K562 (cell line): ENCODE data around the gene AOC1. TPM values are rescaled to one million over a fixed set of nuclear protein-coding genes. Genes with fewer than 3 reads are reported as not detected.

Experiments
- E2F8 ChIP-seq: fragments of 450-650 bp; IDR thresholded peaks from 2 replicates; pipeline ENCODE4 v1.7.1; 2018; ENCODE audit warnings: mild to moderate bottlenecking, low read depth; ENCODE audit not compliant: partially characterized antibody
- ETV6 ChIP-seq, 3 experiments: fragments of 150-350 bp in 1 of 3; sonication (generic) in 1 of 3; formaldehyde crosslinking in 1 of 3; IDR thresholded peaks; 2 replicates each; pipeline versions ENCODE4 v1.6.1 to v1.8.0; 2014 to 2022; ENCODE audit warnings: borderline replicate concordance in 2 of 3, low read depth in 2 of 3, antibody characterized with exemption in 1 of 3, low read length in 1 of 3, mild to moderate bottlenecking in 1 of 3, missing genetic modification reagents in 1 of 3
- GATA2 ChIP-seq: sonication (generic); formaldehyde crosslinking; IDR thresholded peaks from 2 replicates; pipeline ENCODE4 v1.4.0; 2020; ENCODE audit warnings: mild to moderate bottlenecking, missing genetic modification reagents
- NCOA2 ChIP-seq, 2 experiments: fragments of 450-650 bp; IDR thresholded peaks; 2 replicates each; pipeline ENCODE4 v1.6.1; 2018; ENCODE audit warnings: mild to moderate bottlenecking in 2 of 2, moderate library complexity in 1 of 2; ENCODE audit not compliant: partially characterized antibody in 2 of 2
- NFYB ChIP-seq: IDR thresholded peaks from 2 replicates; pipeline ENCODE4 v1.6.1; 2011; ENCODE audit warnings: mild to moderate bottlenecking, moderate library complexity; ENCODE audit not compliant: insufficient read length; ENCODE audit errors: extremely low read depth
- PHTF2 ChIP-seq: fragments of 250-450 bp; sonication (Bioruptor Pico); IDR thresholded peaks from 2 replicates; pipeline ENCODE4 v1.5.0; 2021; ENCODE audit warnings: mild to moderate bottlenecking
- RBM25 ChIP-seq: fragments of 200-400 bp; formaldehyde crosslinking; IDR thresholded peaks from 2 replicates; pipeline ENCODE4 v1.6.1; 2018; ENCODE audit warnings: low read length, low read depth, moderate library complexity; ENCODE audit not compliant: severe bottlenecking
- RBM34 ChIP-seq: fragments of 200-400 bp; formaldehyde crosslinking; IDR thresholded peaks from 2 replicates; pipeline ENCODE4 v1.6.1; 2018; ENCODE audit warnings: low read length, borderline replicate concordance; ENCODE audit not compliant: insufficient read depth
- TOE1 ChIP-seq, 2 experiments: fragments of 450-650 bp in 1 of 2; sonication (generic) in 1 of 2; formaldehyde crosslinking in 1 of 2; IDR thresholded peaks; 2 replicates each; pipeline versions ENCODE4 v1.7.1 to v1.8.0; 2016 to 2022; ENCODE audit warnings: borderline replicate concordance in 2 of 2, mild to moderate bottlenecking in 2 of 2, antibody characterized with exemption in 1 of 2, inconsistent platforms in 1 of 2, low read depth in 1 of 2, missing genetic modification reagents in 1 of 2, moderate library complexity in 1 of 2
- ZFP36 ChIP-seq: fragments of 150-350 bp; IDR thresholded peaks from 2 replicates; pipeline ENCODE4 v1.6.1; 2018; ENCODE audit warnings: low read length, low read depth; ENCODE audit not compliant: partially characterized antibody
- ZFP91 ChIP-seq: sonication (generic); formaldehyde crosslinking; IDR thresholded peaks from 2 replicates; pipeline ENCODE4 v1.8.0; 2022; ENCODE audit warnings: mild to moderate bottlenecking, missing genetic modification reagents
- ZSCAN32 ChIP-seq: fragments of 450-650 bp; formaldehyde crosslinking; IDR thresholded peaks from 2 replicates; pipeline ENCODE4 v1.4.0; 2020; ENCODE audit warnings: mild to moderate bottlenecking, moderate library complexity
- polyA plus RNA-seq, 8 experiments: library from polyadenylated mRNA; depleted of rRNA in 4 of 8; stranded (reverse) in 5 of 8; unstranded in 3 of 8; fragments of >200 nt; fragmentation: Nextera tagmentation in 2 of 8; fragmentation: Illumina TruSeq in 1 of 8; extraction: Ambion mirVana in 2 of 8; extraction: Trizol in 1 of 8; gene quantifications; 2 replicates each; pipeline versions ENCODE4 v1.2.1 to v1.2.3, GENCODE V29; 2011 to 2014; ENCODE audit warnings: inconsistent platforms in 1 of 8, missing spikeins in 1 of 8
- total RNA-seq, 7 experiments: library from RNA; depleted of rRNA in 6 of 7; stranded (reverse); fragments of >200 nt in 6 of 7; fragmentation: Illumina TruSeq in 2 of 7; extraction: Trizol in 2 of 7; gene quantifications; 2 replicates each; pipeline versions ENCODE4 v1.2.1 to v1.2.3, GENCODE V29; 2011 to 2021; ENCODE audit warnings: low replicate concordance in 1 of 7
- TF ChIP-seq, protein P1 (sequence below): fragments of 450-650 bp; formaldehyde crosslinking; IDR thresholded peaks from 2 replicates; pipeline ENCODE4 v1.4.0; 2020; ENCODE audit warnings: mild to moderate bottlenecking
- TF ChIP-seq, protein P2 (sequence below): fragments of 450-650 bp; IDR thresholded peaks from 2 replicates; pipeline ENCODE4 v1.6.1; 2016; ENCODE audit warnings: mild to moderate bottlenecking
- TF ChIP-seq, protein P3 (sequence below): fragments of 250-450 bp; sonication (Bioruptor Pico); IDR thresholded peaks from 2 replicates; pipeline ENCODE4 v1.4.0; 2020; ENCODE audit warnings: mild to moderate bottlenecking, moderate library complexity

The AOC1 gene
- total and polyA plus RNA-seq, 9 of the 15 experiments (the other 6 are each of a cell fraction or from before 2014, with no cell fraction given) = not detected

DNA sequence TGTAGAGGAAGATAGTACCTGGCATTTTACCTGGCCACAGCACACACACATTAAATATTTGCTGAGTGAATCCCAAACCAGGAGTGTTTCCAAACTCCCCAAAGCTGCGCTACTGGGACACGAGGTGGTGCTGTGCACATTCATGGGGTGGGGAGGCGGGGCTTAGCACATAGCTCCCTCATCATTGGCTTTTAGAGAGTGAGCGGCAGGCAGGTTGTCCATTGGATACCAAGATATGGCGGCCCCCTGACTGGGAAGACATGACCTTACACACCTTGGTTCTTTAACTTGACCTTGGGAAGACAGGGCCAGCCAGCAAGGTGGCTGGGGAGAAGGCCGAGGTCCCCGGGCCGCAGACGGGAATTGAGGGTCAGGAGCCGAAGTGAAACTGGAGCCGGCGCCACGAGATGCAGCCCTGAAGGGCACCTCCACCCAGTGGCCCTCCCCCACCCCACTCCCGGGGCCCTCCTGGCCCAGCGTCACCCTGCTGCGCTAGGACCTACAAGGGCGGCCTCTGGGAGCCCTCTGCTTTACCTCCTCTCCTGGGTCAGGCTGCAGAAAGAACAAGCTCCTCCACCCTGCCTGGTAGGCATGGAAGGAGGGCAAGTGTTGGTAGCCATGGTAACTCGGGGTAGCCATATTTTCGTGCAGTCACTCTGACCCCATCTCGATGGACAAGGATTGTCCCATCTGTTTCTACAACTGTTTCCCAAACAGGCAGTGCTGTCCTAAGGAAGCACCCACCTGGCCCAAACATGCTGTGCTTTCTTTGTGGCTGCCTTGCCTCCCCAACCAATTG lies 27.7 kb upstream of the AOC1 start (continued):
- TF ChIP-seq ETV6 (IDR thresholded peaks at IDR 0.05; ENCODE audit: borderline replicate concordance in 1 of 2, low read depth in 2 of 2, low read length in 1 of 2) (no peak), ETV6 (CRISPR knock-in tag; IDR thresholded peaks at IDR 0.05; ENCODE audit: borderline replicate concordance) (no peak), NCOA2 (IDR thresholded peaks at IDR 0.05; ENCODE audit: partially characterized antibody in 2 of 2) (no peak), ZSCAN32 (CRISPR knock-in tag) (no peak), E2F8 (no peak), ZFP36 (no peak), TOE1 (IDR thresholded peaks at IDR 0.05; ENCODE audit: borderline replicate concordance) (no peak), TOE1 (CRISPR knock-in tag; IDR thresholded peaks at IDR 0.05; ENCODE audit: borderline replicate concordance, low read depth) (no peak), GATA2 (no peak), RBM25 (peak; percentile 87), PHTF2 (CRISPR knock-in tag) (no peak), ZFP91 (CRISPR knock-in tag) (no peak), NFYB (peak; percentile 47), RBM34 (no peak)
- TF ChIP-seq, protein P1, sequence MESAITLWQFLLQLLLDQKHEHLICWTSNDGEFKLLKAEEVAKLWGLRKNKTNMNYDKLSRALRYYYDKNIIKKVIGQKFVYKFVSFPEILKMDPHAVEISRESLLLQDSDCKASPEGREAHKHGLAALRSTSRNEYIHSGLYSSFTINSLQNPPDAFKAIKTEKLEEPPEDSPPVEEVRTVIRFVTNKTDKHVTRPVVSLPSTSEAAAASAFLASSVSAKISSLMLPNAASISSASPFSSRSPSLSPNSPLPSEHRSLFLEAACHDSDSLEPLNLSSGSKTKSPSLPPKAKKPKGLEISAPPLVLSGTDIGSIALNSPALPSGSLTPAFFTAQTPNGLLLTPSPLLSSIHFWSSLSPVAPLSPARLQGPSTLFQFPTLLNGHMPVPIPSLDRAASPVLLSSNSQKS (CRISPR knock-in tag) = no peak
- TF ChIP-seq, protein P2, sequence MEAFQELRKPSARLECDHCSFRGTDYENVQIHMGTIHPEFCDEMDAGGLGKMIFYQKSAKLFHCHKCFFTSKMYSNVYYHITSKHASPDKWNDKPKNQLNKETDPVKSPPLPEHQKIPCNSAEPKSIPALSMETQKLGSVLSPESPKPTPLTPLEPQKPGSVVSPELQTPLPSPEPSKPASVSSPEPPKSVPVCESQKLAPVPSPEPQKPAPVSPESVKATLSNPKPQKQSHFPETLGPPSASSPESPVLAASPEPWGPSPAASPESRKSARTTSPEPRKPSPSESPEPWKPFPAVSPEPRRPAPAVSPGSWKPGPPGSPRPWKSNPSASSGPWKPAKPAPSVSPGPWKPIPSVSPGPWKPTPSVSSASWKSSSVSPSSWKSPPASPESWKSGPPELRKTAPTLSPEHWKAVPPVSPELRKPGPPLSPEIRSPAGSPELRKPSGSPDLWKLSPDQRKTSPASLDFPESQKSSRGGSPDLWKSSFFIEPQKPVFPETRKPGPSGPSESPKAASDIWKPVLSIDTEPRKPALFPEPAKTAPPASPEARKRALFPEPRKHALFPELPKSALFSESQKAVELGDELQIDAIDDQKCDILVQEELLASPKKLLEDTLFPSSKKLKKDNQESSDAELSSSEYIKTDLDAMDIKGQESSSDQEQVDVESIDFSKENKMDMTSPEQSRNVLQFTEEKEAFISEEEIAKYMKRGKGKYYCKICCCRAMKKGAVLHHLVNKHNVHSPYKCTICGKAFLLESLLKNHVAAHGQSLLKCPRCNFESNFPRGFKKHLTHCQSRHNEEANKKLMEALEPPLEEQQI = no peak; the same call in 1 of the 2 replicates
- TF ChIP-seq, protein P3, sequence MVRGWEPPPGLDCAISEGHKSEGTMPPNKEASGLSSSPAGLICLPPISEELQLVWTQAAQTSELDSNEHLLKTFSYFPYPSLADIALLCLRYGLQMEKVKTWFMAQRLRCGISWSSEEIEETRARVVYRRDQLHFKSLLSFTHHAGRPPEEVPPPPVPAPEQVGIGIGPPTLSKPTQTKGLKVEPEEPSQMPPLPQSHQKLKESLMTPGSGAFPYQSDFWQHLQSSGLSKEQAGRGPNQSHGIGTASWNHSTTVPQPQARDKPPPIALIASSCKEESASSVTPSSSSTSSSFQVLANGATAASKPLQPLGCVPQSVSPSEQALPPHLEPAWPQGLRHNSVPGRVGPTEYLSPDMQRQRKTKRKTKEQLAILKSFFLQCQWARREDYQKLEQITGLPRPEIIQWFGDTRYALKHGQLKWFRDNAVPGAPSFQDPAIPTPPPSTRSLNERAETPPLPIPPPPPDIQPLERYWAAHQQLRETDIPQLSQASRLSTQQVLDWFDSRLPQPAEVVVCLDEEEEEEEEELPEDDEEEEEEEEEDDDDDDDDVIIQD (CRISPR knock-in tag) = 0 out of 2 replicates have a peak, but pooled peaks have one; percentile 41
